WTC11 (cell line): ENCODE results near the gene DIP2A. TPM values are rescaled to one million over a fixed set of nuclear protein-coding genes. Genes with fewer than 3 reads are reported as not detected.

Experiments used
- ATAC-seq: fragments of 200-7000 bp; cut with Tn5 transposase; 2 replicates; pipeline ENCODE4 v1.10.0; 2021; ENCODE audit warnings: mild to moderate bottlenecking, moderate library complexity
- CTCF ChIA-PET: fragments of 300-600 bp; sonication (Branson Sonifier 250); formaldehyde crosslinking; loops from one replicate; lab custom pipeline; 2021; ENCODE audit warnings: antibody characterized with exemption; lab: Charles Lee
- POLR2A ChIA-PET: fragments of 350-600 bp; sonication (Branson Sonifier 250); formaldehyde crosslinking; loops from one replicate; lab custom pipeline; 2021; ENCODE audit warnings: antibody characterized with exemption; lab: Charles Lee
- DNase-seq: peaks from one replicate; pipeline ENCODE4 v3.0.0; 2021; ENCODE audit warnings: low spot score
- H3K27ac Mint-ChIP-seq: 2 replicates; pipeline ENCODE4 v1.8.0; 2021; ENCODE audit warnings: mixed read lengths
- H3K27me3 Mint-ChIP-seq: 2 replicates; pipeline ENCODE4 v1.8.0; 2021; ENCODE audit warnings: low read depth, mild to moderate bottlenecking, moderate library complexity, mixed read lengths
- H3K36me3 Mint-ChIP-seq: 2 replicates; pipeline ENCODE4 v1.8.0; 2021; ENCODE audit warnings: mixed read lengths
- H3K4me1 Mint-ChIP-seq: 2 replicates; pipeline ENCODE4 v1.8.0; 2022; ENCODE audit warnings: mixed read lengths
- H3K4me3 Mint-ChIP-seq: 2 replicates; pipeline ENCODE4 v1.8.0; 2021; ENCODE audit warnings: mild to moderate bottlenecking, moderate library complexity, mixed read lengths
- H3K9me3 Mint-ChIP-seq: 2 replicates; pipeline ENCODE4 v1.8.0; 2021; ENCODE audit warnings: mixed read lengths
- ESRRA ChIP-seq: sonication (generic); formaldehyde crosslinking; IDR thresholded peaks from 2 replicates; pipeline ENCODE4 v1.8.1; 2022; ENCODE audit warnings: mild to moderate bottlenecking, missing genetic modification reagents, borderline replicate concordance
- FOXJ3 ChIP-seq: sonication (generic); formaldehyde crosslinking; IDR thresholded peaks from 2 replicates; pipeline ENCODE4 v1.9.0; 2021; ENCODE audit warnings: missing genetic modification reagents, mild to moderate bottlenecking, borderline replicate concordance
- GTF2I ChIP-seq: fragments of 250-450 bp; sonication (Bioruptor Pico); conservative IDR thresholded peaks from 2 replicates; pipeline ENCODE4 v1.4.0; 2021; ENCODE audit warnings: mild to moderate bottlenecking
- IRF2 ChIP-seq: sonication (generic); formaldehyde crosslinking; IDR thresholded peaks from 2 replicates; pipeline ENCODE4 v1.8.0; 2022; ENCODE audit warnings: low read depth, missing genetic modification reagents, borderline replicate concordance
- JUN ChIP-seq: sonication (generic); formaldehyde crosslinking; IDR thresholded peaks from 2 replicates; pipeline ENCODE4 v1.8.0; 2023; ENCODE audit warnings: mild to moderate bottlenecking, missing genetic modification reagents
- MYBL2 ChIP-seq: sonication (generic); formaldehyde crosslinking; IDR thresholded peaks from 2 replicates; pipeline ENCODE4 v1.8.1; 2023; ENCODE audit warnings: mild to moderate bottlenecking, moderate library complexity, missing genetic modification reagents
- OVOL2 ChIP-seq: fragments of 250-450 bp; sonication (Bioruptor Pico); IDR thresholded peaks from 2 replicates; pipeline ENCODE4 v1.9.0; 2021; ENCODE audit warnings: mild to moderate bottlenecking, borderline replicate concordance
- SOX15 ChIP-seq: fragments of 250-450 bp; sonication (Bioruptor Pico); IDR thresholded peaks from 2 replicates; pipeline ENCODE4 v1.9.0; 2021; ENCODE audit warnings: mild to moderate bottlenecking
- TEAD1 ChIP-seq: sonication (generic); formaldehyde crosslinking; IDR thresholded peaks from 2 replicates; pipeline ENCODE4 v1.8.0; 2022; ENCODE audit warnings: mild to moderate bottlenecking, missing genetic modification reagents
- ZNF219 ChIP-seq: sonication (generic); formaldehyde crosslinking; IDR thresholded peaks from 2 replicates; pipeline ENCODE4 v1.8.0; 2023; ENCODE audit warnings: missing genetic modification reagents, mild to moderate bottlenecking, borderline replicate concordance
- ZNF232 ChIP-seq: sonication (generic); formaldehyde crosslinking; IDR thresholded peaks from 2 replicates; pipeline ENCODE4 v1.8.0; 2022; ENCODE audit warnings: mild to moderate bottlenecking, missing genetic modification reagents
- ZNF317 ChIP-seq: sonication (generic); formaldehyde crosslinking; IDR thresholded peaks from 2 replicates; pipeline ENCODE4 v1.8.1; 2023; ENCODE audit warnings: low read depth, mild to moderate bottlenecking, moderate library complexity, missing genetic modification reagents, borderline replicate concordance
- ZNF671 ChIP-seq: fragments of 250-450 bp; sonication (Bioruptor Pico); IDR thresholded peaks from 2 replicates; pipeline ENCODE4 v1.8.0; 2021; ENCODE audit warnings: mild to moderate bottlenecking
- total RNA-seq: library from RNA; stranded (reverse); gene quantifications from 3 replicates; pipeline ENCODE4 v1.2.3, GENCODE V29; 2021
- TF ChIP-seq, protein P1 (sequence below): sonication (generic); formaldehyde crosslinking; IDR thresholded peaks from 2 replicates; pipeline ENCODE4 v1.8.0; 2023; ENCODE audit warnings: missing genetic modification reagents, mild to moderate bottlenecking, borderline replicate concordance
- TF ChIP-seq, protein P2 (sequence below): sonication (generic); formaldehyde crosslinking; IDR thresholded peaks from 2 replicates; pipeline ENCODE4 v1.8.1; 2023; ENCODE audit warnings: mild to moderate bottlenecking, moderate library complexity, missing genetic modification reagents
- TF ChIP-seq, protein P3 (sequence below): sonication (generic); formaldehyde crosslinking; IDR thresholded peaks from 2 replicates; pipeline ENCODE4 v1.8.1; 2023; ENCODE audit warnings: mild to moderate bottlenecking, missing genetic modification reagents, moderate library complexity
- TF ChIP-seq, protein P4 (sequence below): sonication (generic); formaldehyde crosslinking; IDR thresholded peaks from 2 replicates; pipeline ENCODE4 v1.8.1; 2023; ENCODE audit warnings: mild to moderate bottlenecking, missing genetic modification reagents, moderate library complexity
- TF ChIP-seq, protein P5 (sequence below): fragments of 250-450 bp; sonication (Bioruptor Pico); conservative IDR thresholded peaks from 2 replicates; pipeline ENCODE4 v1.9.0; 2021; ENCODE audit warnings: mild to moderate bottlenecking
- TF ChIP-seq, protein P6 (sequence below): sonication (generic); formaldehyde crosslinking; IDR thresholded peaks from 2 replicates; pipeline ENCODE4 v1.8.0; 2022; ENCODE audit warnings: mild to moderate bottlenecking, missing genetic modification reagents
- TF ChIP-seq, protein P7 (sequence below): sonication (generic); formaldehyde crosslinking; IDR thresholded peaks from 2 replicates; pipeline ENCODE4 v1.8.1; 2023; ENCODE audit warnings: mild to moderate bottlenecking, missing genetic modification reagents

DIP2A gene
- total RNA-seq, 1 experiment from 2014 or later = 39.4 TPM

DNA sequence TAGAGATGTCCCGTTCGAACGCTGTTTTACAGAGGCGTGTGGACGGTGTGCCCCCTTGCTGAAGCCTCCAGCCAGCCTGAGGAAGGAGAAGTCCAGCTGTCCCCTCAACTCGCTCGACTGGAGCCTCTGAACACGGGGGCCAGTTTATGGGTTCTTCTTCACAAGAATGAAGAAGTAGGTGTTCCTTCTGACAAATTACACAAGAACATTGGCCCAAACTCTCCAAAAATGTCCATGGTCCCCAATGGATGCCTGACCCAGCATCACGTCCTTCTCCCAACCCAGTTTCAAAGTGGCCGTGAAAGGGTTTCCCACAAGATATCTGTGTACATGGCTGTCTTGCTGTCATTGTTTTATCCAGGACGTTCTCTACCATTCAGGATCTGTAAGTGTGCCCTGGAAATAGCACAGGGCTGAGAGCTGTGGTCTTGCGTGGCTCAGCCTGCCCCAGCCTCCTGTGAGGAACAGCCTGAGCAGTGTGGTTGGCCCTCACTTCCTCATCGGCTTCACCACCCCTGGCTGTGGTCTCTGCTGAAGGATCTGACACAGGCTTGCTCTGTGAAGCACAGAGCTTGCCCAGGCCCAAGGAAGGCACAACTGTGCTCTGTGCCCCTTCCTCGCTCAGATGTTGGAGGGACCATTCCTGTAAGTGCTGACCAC is 147.2 kb downstream of the DIP2A start (continued):
- TF ChIP-seq, protein P1, sequence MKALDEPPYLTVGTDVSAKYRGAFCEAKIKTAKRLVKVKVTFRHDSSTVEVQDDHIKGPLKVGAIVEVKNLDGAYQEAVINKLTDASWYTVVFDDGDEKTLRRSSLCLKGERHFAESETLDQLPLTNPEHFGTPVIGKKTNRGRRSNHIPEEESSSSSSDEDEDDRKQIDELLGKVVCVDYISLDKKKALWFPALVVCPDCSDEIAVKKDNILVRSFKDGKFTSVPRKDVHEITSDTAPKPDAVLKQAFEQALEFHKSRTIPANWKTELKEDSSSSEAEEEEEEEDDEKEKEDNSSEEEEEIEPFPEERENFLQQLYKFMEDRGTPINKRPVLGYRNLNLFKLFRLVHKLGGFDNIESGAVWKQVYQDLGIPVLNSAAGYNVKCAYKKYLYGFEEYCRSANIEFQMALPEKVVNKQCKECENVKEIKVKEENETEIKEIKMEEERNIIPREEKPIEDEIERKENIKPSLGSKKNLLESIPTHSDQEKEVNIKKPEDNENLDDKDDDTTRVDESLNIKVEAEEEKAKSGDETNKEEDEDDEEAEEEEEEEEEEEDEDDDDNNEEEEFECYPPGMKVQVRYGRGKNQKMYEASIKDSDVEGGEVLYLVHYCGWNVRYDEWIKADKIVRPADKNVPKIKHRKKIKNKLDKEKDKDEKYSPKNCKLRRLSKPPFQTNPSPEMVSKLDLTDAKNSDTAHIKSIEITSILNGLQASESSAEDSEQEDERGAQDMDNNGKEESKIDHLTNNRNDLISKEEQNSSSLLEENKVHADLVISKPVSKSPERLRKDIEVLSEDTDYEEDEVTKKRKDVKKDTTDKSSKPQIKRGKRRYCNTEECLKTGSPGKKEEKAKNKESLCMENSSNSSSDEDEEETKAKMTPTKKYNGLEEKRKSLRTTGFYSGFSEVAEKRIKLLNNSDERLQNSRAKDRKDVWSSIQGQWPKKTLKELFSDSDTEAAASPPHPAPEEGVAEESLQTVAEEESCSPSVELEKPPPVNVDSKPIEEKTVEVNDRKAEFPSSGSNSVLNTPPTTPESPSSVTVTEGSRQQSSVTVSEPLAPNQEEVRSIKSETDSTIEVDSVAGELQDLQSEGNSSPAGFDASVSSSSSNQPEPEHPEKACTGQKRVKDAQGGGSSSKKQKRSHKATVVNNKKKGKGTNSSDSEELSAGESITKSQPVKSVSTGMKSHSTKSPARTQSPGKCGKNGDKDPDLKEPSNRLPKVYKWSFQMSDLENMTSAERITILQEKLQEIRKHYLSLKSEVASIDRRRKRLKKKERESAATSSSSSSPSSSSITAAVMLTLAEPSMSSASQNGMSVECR = no peak
- no peak for TF ChIP-seq ZNF671 (CRISPR knock-in tag)
- TF ChIP-seq, protein P2, sequence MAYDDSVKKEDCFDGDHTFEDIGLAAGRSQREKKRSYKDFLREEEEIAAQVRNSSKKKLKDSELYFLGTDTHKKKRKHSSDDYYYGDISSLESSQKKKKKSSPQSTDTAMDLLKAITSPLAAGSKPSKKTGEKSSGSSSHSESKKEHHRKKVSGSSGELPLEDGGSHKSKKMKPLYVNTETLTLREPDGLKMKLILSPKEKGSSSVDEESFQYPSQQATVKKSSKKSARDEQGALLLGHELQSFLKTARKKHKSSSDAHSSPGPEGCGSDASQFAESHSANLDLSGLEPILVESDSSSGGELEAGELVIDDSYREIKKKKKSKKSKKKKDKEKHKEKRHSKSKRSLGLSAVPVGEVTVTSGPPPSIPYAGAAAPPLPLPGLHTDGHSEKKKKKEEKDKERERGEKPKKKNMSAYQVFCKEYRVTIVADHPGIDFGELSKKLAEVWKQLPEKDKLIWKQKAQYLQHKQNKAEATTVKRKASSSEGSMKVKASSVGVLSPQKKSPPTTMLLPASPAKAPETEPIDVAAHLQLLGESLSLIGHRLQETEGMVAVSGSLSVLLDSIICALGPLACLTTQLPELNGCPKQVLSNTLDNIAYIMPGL (CRISPR knock-in tag) = no peak
- TF ChIP-seq, protein P3, sequence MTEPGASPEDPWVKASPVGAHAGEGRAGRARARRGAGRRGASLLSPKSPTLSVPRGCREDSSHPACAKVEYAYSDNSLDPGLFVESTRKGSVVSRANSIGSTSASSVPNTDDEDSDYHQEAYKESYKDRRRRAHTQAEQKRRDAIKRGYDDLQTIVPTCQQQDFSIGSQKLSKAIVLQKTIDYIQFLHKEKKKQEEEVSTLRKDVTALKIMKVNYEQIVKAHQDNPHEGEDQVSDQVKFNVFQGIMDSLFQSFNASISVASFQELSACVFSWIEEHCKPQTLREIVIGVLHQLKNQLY (CRISPR knock-in tag) = no peak
- no peak for TF ChIP-seq JUN (CRISPR knock-in tag)
- no peak for TF ChIP-seq TEAD1 (CRISPR knock-in tag)
- TF ChIP-seq, all 79 proteins: peak for 0

DNA sequence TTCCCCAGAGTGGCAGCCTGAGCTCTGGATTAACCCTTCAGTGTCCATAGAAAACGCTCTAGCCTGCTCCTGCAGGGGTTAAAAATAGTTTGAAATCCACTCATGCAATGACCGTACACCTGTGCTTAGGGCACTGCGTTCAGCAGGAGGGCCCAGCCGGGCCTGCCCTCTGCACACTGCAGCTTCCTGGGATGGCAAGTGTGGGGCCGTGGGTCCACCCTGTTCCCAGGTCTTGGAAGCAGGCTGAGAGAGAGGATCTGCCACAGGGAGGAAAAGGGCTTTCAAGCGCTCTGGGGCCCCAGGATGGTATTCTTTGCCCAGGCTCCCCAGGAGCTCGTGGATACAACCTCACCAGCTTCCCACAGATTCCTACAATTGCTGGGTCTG is 147.7 kb downstream of the DIP2A start:
- ChIA-PET POLR2A (no interaction called here), CTCF (no interaction called here)
- Mint-ChIP-seq H3K4me3 (no peak overlapping the region), H3K36me3 (no peaks in the 10 kb centered on the region; the same call in 1 of the 2 replicates), H3K4me1 (peaks cover 30% of the 10 kb centered on the region), H3K27me3 (peaks cover 6% of the 10 kb centered on the region), H3K27ac (no peak overlapping the region), H3K9me3 (peaks cover 15% of the 10 kb centered on the region)
- DNase-seq (no peak), ATAC-seq (no peak)
- TF ChIP-seq SOX15 (CRISPR knock-in tag) (no peak), ZNF232 (CRISPR knock-in tag) (no peak), ZNF317 (CRISPR knock-in tag) (no peak), GTF2I (CRISPR knock-in tag) (no peak), FOXJ3 (CRISPR knock-in tag) (no peak), MYBL2 (CRISPR knock-in tag) (no peak), OVOL2 (CRISPR knock-in tag) (no peak), ESRRA (CRISPR knock-in tag) (no peak), IRF2 (CRISPR knock-in tag) (no peak), ZNF219 (CRISPR knock-in tag) (no peak)
- TF ChIP-seq, protein P4, sequence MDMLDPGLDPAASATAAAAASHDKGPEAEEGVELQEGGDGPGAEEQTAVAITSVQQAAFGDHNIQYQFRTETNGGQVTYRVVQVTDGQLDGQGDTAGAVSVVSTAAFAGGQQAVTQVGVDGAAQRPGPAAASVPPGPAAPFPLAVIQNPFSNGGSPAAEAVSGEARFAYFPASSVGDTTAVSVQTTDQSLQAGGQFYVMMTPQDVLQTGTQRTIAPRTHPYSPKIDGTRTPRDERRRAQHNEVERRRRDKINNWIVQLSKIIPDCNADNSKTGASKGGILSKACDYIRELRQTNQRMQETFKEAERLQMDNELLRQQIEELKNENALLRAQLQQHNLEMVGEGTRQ (CRISPR knock-in tag) = no peak
- TF ChIP-seq, protein P3 (CRISPR knock-in tag) = no peak
- TF ChIP-seq, protein P5, sequence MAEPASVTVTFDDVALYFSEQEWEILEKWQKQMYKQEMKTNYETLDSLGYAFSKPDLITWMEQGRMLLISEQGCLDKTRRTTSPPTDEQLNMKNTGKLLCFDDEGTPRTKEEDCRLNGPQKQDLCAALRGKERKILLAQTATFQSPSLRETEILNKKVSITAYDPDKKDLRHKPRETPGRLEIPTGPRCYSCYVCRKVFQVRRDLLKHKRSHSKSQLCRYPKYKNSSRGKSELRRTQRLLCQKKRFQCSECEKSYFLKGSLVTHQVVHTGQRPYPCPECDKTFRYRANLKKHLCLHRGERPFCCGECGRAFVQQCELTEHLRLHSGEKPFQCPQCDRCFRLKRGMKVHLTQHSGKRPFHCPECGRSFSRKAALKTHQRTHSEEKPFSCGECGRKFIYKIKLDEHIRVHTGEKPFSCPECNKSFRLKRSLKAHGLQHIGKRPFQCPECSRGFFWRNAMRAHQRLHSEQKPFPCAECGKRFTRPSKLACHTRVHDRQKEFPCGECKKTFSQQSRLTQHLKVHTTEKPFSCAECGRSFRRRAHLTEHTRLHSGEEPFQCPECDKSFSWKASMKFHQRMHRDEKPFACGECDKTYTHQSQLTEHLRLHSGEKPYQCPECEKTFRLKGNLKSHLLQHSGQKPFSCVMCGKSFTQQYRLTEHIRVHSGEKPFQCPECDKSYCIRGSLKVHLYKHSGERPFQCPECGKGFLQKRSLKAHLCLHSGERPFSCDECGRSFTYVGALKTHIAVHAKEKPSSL = no peak
- TF ChIP-seq, protein P6, sequence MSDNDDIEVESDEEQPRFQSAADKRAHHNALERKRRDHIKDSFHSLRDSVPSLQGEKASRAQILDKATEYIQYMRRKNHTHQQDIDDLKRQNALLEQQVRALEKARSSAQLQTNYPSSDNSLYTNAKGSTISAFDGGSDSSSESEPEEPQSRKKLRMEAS (CRISPR knock-in tag) = no peak
- TF ChIP-seq, protein P7, sequence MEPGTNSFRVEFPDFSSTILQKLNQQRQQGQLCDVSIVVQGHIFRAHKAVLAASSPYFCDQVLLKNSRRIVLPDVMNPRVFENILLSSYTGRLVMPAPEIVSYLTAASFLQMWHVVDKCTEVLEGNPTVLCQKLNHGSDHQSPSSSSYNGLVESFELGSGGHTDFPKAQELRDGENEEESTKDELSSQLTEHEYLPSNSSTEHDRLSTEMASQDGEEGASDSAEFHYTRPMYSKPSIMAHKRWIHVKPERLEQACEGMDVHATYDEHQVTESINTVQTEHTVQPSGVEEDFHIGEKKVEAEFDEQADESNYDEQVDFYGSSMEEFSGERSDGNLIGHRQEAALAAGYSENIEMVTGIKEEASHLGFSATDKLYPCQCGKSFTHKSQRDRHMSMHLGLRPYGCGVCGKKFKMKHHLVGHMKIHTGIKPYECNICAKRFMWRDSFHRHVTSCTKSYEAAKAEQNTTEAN (CRISPR knock-in tag) = no peak
